ENCODE results near the gene GRIP1.

- TF ChIP-seq POLR2A (IDR thresholded peaks at IDR 0.05; ENCODE audit: low read depth, low read length), result no peak
- TF ChIP-seq POLR2AphosphoS5 (IDR thresholded peaks at IDR 0.05; ENCODE audit: low read depth, low read length), result no peak
These were observed 30.0 kb upstream of the GRIP1 start for GRCh38 chr12:66708704-66709456.
